Neuronal stem cell (in vitro differentiated cells): ENCODE measurements around the gene AKT2.

Experiments
- DNase-seq: peaks from one replicate; pipeline ENCODE4 v3.0.0-alpha.2; 2013; ENCODE audit warnings: low spot score
- H2AFZ ChIP-seq: one replicate; pipeline ENCODE4 v1.6.1; 2013; ENCODE audit warnings: mild to moderate bottlenecking, low read length, inconsistent platforms
- H2AK5ac ChIP-seq: 2 replicates; pipeline ENCODE4 v1.6.1; 2013; ENCODE audit warnings: low read depth, mild to moderate bottlenecking, inconsistent platforms, low read length, moderate library complexity, mixed read lengths
- H2BK120ac ChIP-seq: 2 replicates; pipeline ENCODE4 v1.6.1; 2013; ENCODE audit warnings: low read depth, mild to moderate bottlenecking, inconsistent platforms, low read length, moderate library complexity, mixed read lengths
- H2BK12ac ChIP-seq: one replicate; pipeline ENCODE4 v1.6.1; 2013; ENCODE audit warnings: low read length, inconsistent platforms
- H2BK15ac ChIP-seq: 2 replicates; pipeline ENCODE4 v1.6.1; 2013; ENCODE audit warnings: mild to moderate bottlenecking, low read length, inconsistent platforms, mixed read lengths
- H2BK5ac ChIP-seq: one replicate; pipeline ENCODE4 v1.6.1; 2013; ENCODE audit warnings: inconsistent platforms, mild to moderate bottlenecking, low read length, moderate library complexity
- H3K14ac ChIP-seq: one replicate; pipeline ENCODE4 v1.6.1; 2013; ENCODE audit warnings: low read length, inconsistent platforms
- H3K18ac ChIP-seq: 2 replicates; pipeline ENCODE4 v1.6.1; 2013; ENCODE audit warnings: low read length, inconsistent platforms
- H3K23ac ChIP-seq: 2 replicates; pipeline ENCODE4 v1.6.1; 2013; ENCODE audit warnings: low read depth, mild to moderate bottlenecking, mixed read lengths, low read length, inconsistent platforms; ENCODE audit not compliant: poor library complexity
- H3K27ac ChIP-seq: replicated peaks from 3 replicates; pipeline ENCODE4 v1.5.1; 2013; ENCODE audit warnings: low read length, inconsistent platforms
- H3K27me3 ChIP-seq, 3 experiments: 2 replicates each; pipeline ENCODE4 v1.6.1; 2013; ENCODE audit warnings: low read length in 3 of 3, mild to moderate bottlenecking in 2 of 3, inconsistent platforms in 1 of 3, low read depth in 1 of 3, mixed read lengths in 1 of 3, moderate library complexity in 1 of 3; ENCODE audit not compliant: control insufficient read depth in 3 of 3, insufficient read depth in 3 of 3
- H3K36me3 ChIP-seq, 2 donors: replicated peaks in 1 of 2; 2 replicates each; pipeline ENCODE4 v1.6.1; 2013; ENCODE audit warnings: low read length in 2 of 2; ENCODE audit not compliant: control insufficient read depth in 2 of 2, insufficient read depth in 2 of 2
- H3K4ac ChIP-seq: 2 replicates; pipeline ENCODE4 v1.6.1; 2013; ENCODE audit warnings: inconsistent platforms, mild to moderate bottlenecking, low read length, moderate library complexity
- H3K4me1 ChIP-seq, 2 donors: 1 replicate in 1 of 2; 2 replicates in 1 of 2; pipeline ENCODE4 v1.6.1; 2013; ENCODE audit warnings: low read length in 2 of 2, low read depth in 1 of 2; ENCODE audit not compliant: control insufficient read depth in 2 of 2, insufficient read depth in 1 of 2
- H3K4me2 ChIP-seq: one replicate; pipeline ENCODE4 v1.6.1; 2013; ENCODE audit warnings: mild to moderate bottlenecking, low read length, inconsistent platforms; ENCODE audit not compliant: insufficient read depth, poor library complexity, severe bottlenecking
- H3K4me3 ChIP-seq, 2 donors: 2 replicates each; pipeline ENCODE4 v1.5.1; 2013; ENCODE audit warnings: low read length in 2 of 2, mild to moderate bottlenecking in 2 of 2, inconsistent platforms in 1 of 2, moderate library complexity in 1 of 2
- H3K79me1 ChIP-seq: one replicate; pipeline ENCODE4 v1.6.1; 2013; ENCODE audit warnings: low read depth, mild to moderate bottlenecking, inconsistent platforms, low read length, moderate library complexity
- H3K9ac ChIP-seq: one replicate; pipeline ENCODE4 v1.6.1; 2013; ENCODE audit warnings: mild to moderate bottlenecking, low read depth, low read length, inconsistent platforms; ENCODE audit not compliant: poor library complexity
- H3K9me3 ChIP-seq, 2 donors: replicated peaks in 1 of 2; 2 replicates each; pipeline versions ENCODE3 to v1.6.1; 2013; ENCODE audit warnings: low read length in 2 of 2, mild to moderate bottlenecking in 2 of 2, inconsistent platforms in 1 of 2, low read depth in 1 of 2, mixed read lengths in 1 of 2, moderate library complexity in 1 of 2; ENCODE audit not compliant: control insufficient read depth in 2 of 2, insufficient read depth in 1 of 2
- H4K8ac ChIP-seq: one replicate; pipeline ENCODE4 v1.6.1; 2013; ENCODE audit warnings: low read depth, mild to moderate bottlenecking, inconsistent platforms, low read length, moderate library complexity
- H4K91ac ChIP-seq: one replicate; pipeline ENCODE4 v1.6.1; 2013; ENCODE audit warnings: low read length, low read depth, mild to moderate bottlenecking, inconsistent platforms; ENCODE audit not compliant: poor library complexity
- WGBS, 2 donors: extraction: QIAGEN DNeasy Blood & Tissue Kit; methylation state at CpG; one replicate each; pipeline ENCODE4 v1.1.7; 2013; ENCODE audit warnings: missing lambda C conversion rate in 2 of 2, mixed read lengths in 1 of 2; ENCODE audit not compliant: insufficient read length in 2 of 2, insufficient replicate concordance in 1 of 2; ENCODE audit errors: extremely low coverage in 2 of 2; 5-methylcytosine and 5-hydroxymethylcytosine counted together

AKT2 gene

GRCh38 chr19:40265055-40265762 lies 19.9 kb downstream of the AKT2 start:
- no peak overlapping the region for H3K27ac ChIP-seq
- H3K79me1 ChIP-seq: peaks cover 21% of the 10 kb centered on the region
- peak overlapping the region; percentile 76 for H3K23ac ChIP-seq
- DNase-seq: no peak
- no peak overlapping the region for H3K4me3 ChIP-seq
- H3K14ac ChIP-seq: peak overlapping the region; percentile 4
- no peaks in the 10 kb centered on the region for H3K9me3 ChIP-seq
- H2AK5ac ChIP-seq: no peak overlapping the region
- H4K8ac ChIP-seq: no peak overlapping the region
- no peak overlapping the region for H3K4me2 ChIP-seq
- no peak overlapping the region for H3K18ac ChIP-seq
- H3K4ac ChIP-seq: no peak overlapping the region
- H3K9ac ChIP-seq: peak overlapping the region; percentile 34
- H2AFZ ChIP-seq: no peak overlapping the region
- peaks cover 22 to 61% of the 10 kb centered on the region in 2 donors for H3K36me3 ChIP-seq
- H3K4me1 ChIP-seq: no peaks in the 10 kb centered on the region
- no peak overlapping the region for H2BK5ac ChIP-seq
- no peaks in the 10 kb centered on the region for H3K27me3 ChIP-seq
- WGBS, 2 donors: no CpG with 5 or more reads among the region's 22 CpGs
- H2BK15ac ChIP-seq: no peak overlapping the region
- no peak overlapping the region for H4K91ac ChIP-seq
- H2BK12ac ChIP-seq: no peak overlapping the region
- no peak overlapping the region for H2BK120ac ChIP-seq

- no CpG with 5 or more reads among the region's 19 CpGs for WGBS, 2 donors
- no peak overlapping the region for H2BK15ac ChIP-seq
- H4K8ac ChIP-seq: no peak overlapping the region
- DNase-seq: no peak
- H3K36me3 ChIP-seq: peaks cover 22 to 54% of the 10 kb centered on the region in 2 donors
- no peak overlapping the region for H2AFZ ChIP-seq
- H3K27ac ChIP-seq: no peak overlapping the region
- H3K79me1 ChIP-seq: peaks cover 19% of the 10 kb centered on the region
- no peak overlapping the region for H2AK5ac ChIP-seq
- H3K23ac ChIP-seq: no peak overlapping the region
- H3K14ac ChIP-seq: no peak overlapping the region
- H3K4ac ChIP-seq: no peak overlapping the region
- no peak overlapping the region for H2BK120ac ChIP-seq
- no peak overlapping the region for H3K18ac ChIP-seq
- H3K4me3 ChIP-seq: no peak overlapping the region
- H4K91ac ChIP-seq: no peak overlapping the region
- H3K4me1 ChIP-seq: no peaks in the 10 kb centered on the region
- no peaks in the 10 kb centered on the region for H3K9me3 ChIP-seq
- H3K9ac ChIP-seq: no peak overlapping the region
- H3K4me2 ChIP-seq: no peak overlapping the region
- H3K27me3 ChIP-seq: no peaks in the 10 kb centered on the region
- peak overlapping the region; percentile 10 for H2BK5ac ChIP-seq
- H2BK12ac ChIP-seq: no peak overlapping the region
These were observed 20.7 kb downstream of the AKT2 start for GRCh38 chr19:40264314-40265054.

GRCh38 chr19:40263440-40264313 lies 21.5 kb downstream of the AKT2 start:
- Histone ChIP-seq H3K36me3 (peaks cover 22 to 50% of the 10 kb centered on the region in 2 donors), H3K27ac (no peak overlapping the region), H3K4me2 (no peak overlapping the region), H3K18ac (no peak overlapping the region), H2BK15ac (no peak overlapping the region), H2BK5ac (peak overlapping the region; percentile 10), H3K14ac (no peak overlapping the region), H3K4me1 (no peaks in the 10 kb centered on the region), H2AK5ac (no peak overlapping the region), H3K79me1 (peaks cover 19% of the 10 kb centered on the region), H3K4me3 (no peak overlapping the region), H3K4ac (no peak overlapping the region), H2BK12ac (no peak overlapping the region), H2AFZ (no peak overlapping the region), H3K9me3 (no peaks in the 10 kb centered on the region), H3K9ac (no peak overlapping the region), H2BK120ac (no peak overlapping the region), H3K27me3 (no peaks in the 10 kb centered on the region), H4K91ac (no peak overlapping the region), H4K8ac (no peak overlapping the region), H3K23ac (no peak overlapping the region)
- DNase-seq: no peak
- WGBS, 2 donors: no CpG with 5 or more reads among the region's 24 CpGs
